ENCODE measurements around the gene NRAP. TPM values are rescaled to one million over a fixed set of nuclear protein-coding genes. Genes with fewer than 3 reads are reported as not detected.

NRAP gene
- total and polyA plus RNA-seq, 2 of the 8 experiments (the other 6 are each of a cell fraction or from before 2014, with no cell fraction given): not detected

DNA sequence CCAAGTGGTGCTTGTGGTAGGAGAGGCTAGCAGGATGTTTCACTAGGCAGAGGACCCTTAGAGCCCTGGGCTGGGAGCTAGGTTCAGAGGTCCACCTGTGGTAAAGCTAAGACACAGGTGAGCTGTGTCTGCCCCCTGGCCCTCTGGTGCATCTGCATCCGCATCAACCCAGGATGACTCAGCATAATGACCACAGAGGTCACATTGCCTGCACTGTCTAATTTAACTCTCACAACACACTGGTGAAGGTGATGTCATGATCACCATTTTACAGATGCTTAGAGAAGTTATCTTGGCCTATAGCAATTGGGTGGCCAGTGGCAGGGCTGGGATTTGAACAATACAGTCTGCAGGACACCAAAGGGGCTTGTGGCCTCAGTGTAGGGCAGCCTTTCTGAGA lies 77.9 kb downstream of the NRAP start:
- Histone ChIP-seq H4K91ac (replicated peaks; ENCODE audit: insufficient read length, low read length) (no peak overlapping the region), H3K56ac (replicated peaks; ENCODE audit: insufficient read length, low read depth, low read length) (no peak overlapping the region), H2BK20ac (ENCODE audit: low read length) (no peak overlapping the region), H3K4me3 (ENCODE audit: extremely low read depth in 1 of 4, insufficient read depth in 2 of 4, low read depth in 3 of 4, low read length in 4 of 4) (no peak overlapping the region), H3K4me2 (ENCODE audit: insufficient read depth in 1 of 2, low read depth in 2 of 2, low read length in 2 of 2) (no peak overlapping the region), H3K36me3 (ENCODE audit: control insufficient read depth in 2 of 4, insufficient read depth in 4 of 4, low read length in 3 of 4) (no peaks in the 10 kb centered on the region), H2BK15ac (ENCODE audit: low read length) (no peak overlapping the region), H3K79me2 (ENCODE audit: control insufficient read depth in 1 of 2, insufficient read depth in 2 of 2, low read length in 2 of 2) (no peaks in the 10 kb centered on the region), H3K9ac (replicated peaks in 1 of 4; ENCODE audit: extremely low read depth in 1 of 4, low read depth in 3 of 4, low read length in 3 of 4) (no peak overlapping the region), H4K8ac (ENCODE audit: extremely low read depth, insufficient read depth, low read length) (no peak overlapping the region), H2BK120ac (replicated peaks; ENCODE audit: low read depth, low read length) (no peak overlapping the region), H2BK5ac (ENCODE audit: low read depth, low read length) (no peak overlapping the region), H3K14ac (ENCODE audit: insufficient read length) (no peak overlapping the region), H2BK12ac (ENCODE audit: low read depth, low read length) (no peak overlapping the region), H3K23ac (ENCODE audit: insufficient read length) (no peak overlapping the region), H3K27ac (ENCODE audit: low read depth, low read length) (no peak overlapping the region), H3K27me3 (replicated peaks in 1 of 4; ENCODE audit: control insufficient read depth in 3 of 4, extremely low read depth in 1 of 4, insufficient read depth in 3 of 4, low read length in 3 of 4) (no peaks in the 10 kb centered on the region), H4K20me1 (replicated peaks in 1 of 2; ENCODE audit: control insufficient read depth in 1 of 2, insufficient read depth in 2 of 2, low read length in 2 of 2) (no peaks in the 10 kb centered on the region), H3K18ac (ENCODE audit: extremely low read depth, low read length) (no peak overlapping the region; the same call in 1 of the 2 replicates), H3K23me2 (ENCODE audit: low read depth, low read length) (no peaks in the 10 kb centered on the region), H4K5ac (ENCODE audit: insufficient read length, low read depth, low read length) (no peak overlapping the region), H3K9me3 (ENCODE audit: insufficient read depth in 2 of 2, low read depth in 1 of 2, low read length in 1 of 2) (no peaks in the 10 kb centered on the region), H2AFZ (ENCODE audit: low read length) (no peak overlapping the region), H3K79me1 (ENCODE audit: low read depth, low read length) (no peaks in the 10 kb centered on the region), H3K4me1 (replicated peaks in 1 of 4; ENCODE audit: control insufficient read depth in 3 of 4, insufficient read depth in 4 of 4, low read length in 3 of 4) (no peaks in the 10 kb centered on the region), H2AK5ac (ENCODE audit: low read depth, low read length) (no peak overlapping the region), H3K4ac (replicated peaks; ENCODE audit: insufficient read length, low read depth, low read length) (no peak overlapping the region)
- no peak for FAIRE-seq
- CTCF ChIA-PET (ENCODE audit: partially characterized antibody): interaction anchor here (1.0 kb wide), 1 partner anchor 14 kb away, joined by 3 read pairs; no protein-coding TSS in a partner anchor
- POLR2A ChIA-PET (ENCODE audit: partially characterized antibody): no interaction called here
- TF ChIP-seq CHD2 (IDR thresholded peaks at IDR 0.05; ENCODE audit: low read length) (no peak), BACH1 (IDR thresholded peaks at IDR 0.05; ENCODE audit: low read length) (0 out of 2 replicates have a peak, but pooled peaks have one; percentile 54), MAFK (IDR thresholded peaks at IDR 0.05; ENCODE audit: low read depth, low read length) (peak; percentile 39; the same call in 1 of the 2 replicates)
- no peak for DNase-seq (ENCODE audit: low read depth in 1 of 2, low spot score in 2 of 2)
- WGBS, 2 experiments (ENCODE audit: extremely low coverage in 1 of 2, insufficient coverage in 1 of 2, insufficient read length in 1 of 2, insufficient replicate concordance in 2 of 2, low coverage in 1 of 2, low lambda C conversion rate in 2 of 2, missing lambda C conversion rate in 1 of 2): 88% methylated on average over 1 of the region's 1 CpG; no CpG with 5 or more reads in 1 of the 2 experiments
